SJCRH30 (cell line): ENCODE data around the gene ARPC2. TPM values are rescaled to one million over a fixed set of nuclear protein-coding genes. Genes with fewer than 3 reads are reported as not detected.
A peak's percentile ranks its signal among the peaks of the same experiment; 100 is the strongest.

Experiments used
- DNase-seq, 2 experiments: peaks; one replicate each; pipeline ENCODE4 v3.0.0-alpha.2; 2015 to 2020
- H3K27ac ChIP-seq: fragments of 250-450 bp; sonication (Bioruptor Pico); 2 replicates; pipeline ENCODE4 v1.5.1; 2020; ENCODE audit warnings: mild to moderate bottlenecking, moderate library complexity
- H3K27me3 ChIP-seq: fragments of 250-450 bp; sonication (Bioruptor Pico); 2 replicates; pipeline ENCODE4 v1.5.1; 2020; ENCODE audit warnings: mild to moderate bottlenecking, moderate library complexity
- H3K36me3 ChIP-seq: fragments of 250-450 bp; sonication (Bioruptor Pico); 2 replicates; pipeline ENCODE4 v1.5.1; 2020; ENCODE audit warnings: mild to moderate bottlenecking, moderate library complexity
- H3K4me1 ChIP-seq: fragments of 250-450 bp; sonication (Bioruptor Pico); 2 replicates; pipeline ENCODE4 v1.5.1; 2020; ENCODE audit warnings: mild to moderate bottlenecking, moderate library complexity
- H3K4me3 ChIP-seq: fragments of 250-450 bp; sonication (Bioruptor Pico); 2 replicates; pipeline ENCODE4 v1.5.1; 2020; ENCODE audit warnings: mild to moderate bottlenecking, moderate library complexity
- H3K9me3 ChIP-seq: fragments of 250-450 bp; sonication (Bioruptor Pico); replicated peaks from 2 replicates; pipeline ENCODE4 v1.5.1; 2020; ENCODE audit warnings: mild to moderate bottlenecking, moderate library complexity
- total RNA-seq: library from RNA; depleted of rRNA; stranded (reverse); fragments of >200 nt; shearing (Covaris generic); gene quantifications from 2 replicates; pipeline ENCODE4 v1.2.3, GENCODE V29; 2014

The ARPC2 gene
- total RNA-seq, 1 experiment from 2014 or later, result 150 TPM

DNA sequence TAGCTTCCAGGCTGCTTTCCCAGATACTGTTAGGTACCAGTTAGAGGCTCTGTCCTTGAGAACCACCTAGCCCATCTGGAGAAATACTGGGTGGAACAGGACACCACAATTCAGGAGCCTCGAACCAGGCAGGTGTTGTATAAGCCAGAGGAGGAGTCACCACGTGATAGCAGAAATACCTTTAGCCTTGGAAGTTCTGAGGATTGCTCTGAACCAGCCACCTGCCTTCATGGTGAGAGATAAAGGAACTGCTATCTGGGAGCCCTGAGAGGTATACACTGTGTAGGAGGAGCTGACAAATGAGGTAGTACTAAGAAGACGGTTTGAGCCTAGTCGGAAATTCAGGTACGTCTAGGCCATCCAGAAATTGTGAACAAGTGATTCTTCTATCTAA lies 36.2 kb downstream of the ARPC2 start:
- no peak overlapping the region for H3K4me3 ChIP-seq
- peaks cover 63% of the 10 kb centered on the region for H3K36me3 ChIP-seq
- H3K9me3 ChIP-seq, result no peaks in the 10 kb centered on the region
- no peaks in the 10 kb centered on the region for H3K27me3 ChIP-seq
- H3K27ac ChIP-seq, result no peak overlapping the region
- peaks cover 5% of the 10 kb centered on the region; the same call in 1 of the 2 replicates for H3K4me1 ChIP-seq
- DNase-seq, result no peak

DNA sequence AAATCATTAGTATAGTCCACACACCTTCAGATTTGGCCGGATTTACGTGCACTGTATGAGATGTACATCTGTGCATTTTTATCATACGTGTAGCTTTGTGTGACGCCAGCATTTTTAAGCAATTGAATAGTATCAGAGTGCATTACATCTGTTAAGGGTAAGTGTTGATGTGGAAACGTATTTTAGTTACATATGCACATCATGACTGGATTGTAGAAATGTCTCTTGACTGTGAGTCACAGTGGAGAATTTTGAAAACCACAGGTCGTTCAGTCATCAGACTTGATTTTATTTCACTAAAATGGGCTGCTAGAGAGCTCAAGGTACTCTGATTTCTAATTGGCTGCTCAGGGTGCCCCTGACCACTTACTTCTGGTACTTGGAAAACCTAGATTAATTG lies 38.5 kb downstream of the ARPC2 start:
- H3K4me3 ChIP-seq, result no peak overlapping the region
- H3K27me3 ChIP-seq, result no peaks in the 10 kb centered on the region
- H3K27ac ChIP-seq, result no peak overlapping the region
- H3K36me3 ChIP-seq, result peaks cover 42% of the 10 kb centered on the region
- peaks cover 7% of the 10 kb centered on the region for H3K4me1 ChIP-seq
- no peak for DNase-seq
- H3K9me3 ChIP-seq, result no peaks in the 10 kb centered on the region

DNA sequence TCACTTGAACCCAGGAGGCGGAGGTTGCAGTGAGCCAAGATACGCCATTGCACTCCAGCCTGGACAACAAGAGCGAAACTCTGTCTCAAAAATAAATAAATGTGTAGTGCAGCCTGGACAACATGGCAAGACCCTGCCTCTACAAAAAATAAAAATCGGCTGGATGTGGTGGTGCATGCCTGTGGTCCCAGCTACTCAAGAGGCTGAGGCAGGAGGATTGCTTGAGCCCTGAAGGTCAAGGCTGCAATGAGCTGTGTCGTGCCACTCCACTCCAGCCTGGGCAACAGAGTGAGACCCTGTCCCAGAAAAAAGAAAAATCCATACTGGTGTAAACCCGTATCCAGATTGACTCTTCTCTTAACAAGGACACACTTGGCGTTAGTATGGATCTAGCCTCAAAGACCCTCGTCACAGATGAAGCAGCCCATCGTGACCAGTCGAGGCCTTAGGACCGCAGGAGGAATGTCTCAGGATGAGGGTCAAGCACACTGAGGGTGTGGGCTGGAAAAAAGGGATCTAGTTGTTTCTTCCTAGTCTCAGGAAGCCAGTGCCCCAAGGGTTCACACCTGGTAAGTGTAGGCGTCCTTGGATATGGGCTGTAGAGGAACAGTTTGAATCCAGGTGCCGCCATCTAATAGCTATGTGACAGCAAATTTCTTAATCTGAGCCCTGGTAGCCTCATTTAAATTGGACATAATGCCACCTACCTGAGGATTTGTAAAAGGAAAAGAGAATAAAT lies 39.8 kb downstream of the ARPC2 start:
- Histone ChIP-seq H3K4me1 (peaks cover 18% of the 10 kb centered on the region), H3K36me3 (peaks cover 31% of the 10 kb centered on the region), H3K27ac (no peak overlapping the region), H3K4me3 (no peak overlapping the region), H3K27me3 (no peaks in the 10 kb centered on the region), H3K9me3 (no peaks in the 10 kb centered on the region)
- no peak for DNase-seq

DNA sequence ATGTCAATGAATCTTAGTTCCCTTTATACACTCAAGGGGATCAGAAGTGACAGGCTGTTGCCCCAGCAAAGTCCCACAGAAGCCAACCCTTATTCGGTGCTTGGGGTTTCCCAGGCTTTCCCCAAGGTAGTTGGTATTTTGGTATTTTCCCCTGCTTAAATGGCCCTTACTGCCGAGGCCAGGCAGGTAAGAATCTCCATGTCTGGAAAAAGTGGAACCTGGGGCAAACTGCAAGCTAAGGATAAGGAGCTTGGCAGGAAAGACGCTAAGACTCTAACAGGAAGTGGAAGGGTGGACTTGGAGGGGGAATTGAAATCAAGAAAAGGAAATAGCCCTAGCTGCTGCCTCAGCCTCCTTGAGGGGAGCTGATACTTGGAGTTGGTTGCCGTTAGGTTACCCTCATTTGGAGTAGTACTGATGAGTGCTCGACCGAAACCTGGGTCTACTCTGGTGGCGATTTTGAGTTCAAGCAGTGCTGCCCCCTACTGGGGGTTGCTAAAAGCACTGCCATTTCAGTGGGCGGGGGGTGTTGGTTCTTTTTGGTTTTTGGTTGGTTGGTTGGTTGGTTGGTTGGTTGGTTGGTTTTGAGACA lies 40.5 kb downstream of the ARPC2 start:
- no peaks in the 10 kb centered on the region for H3K9me3 ChIP-seq
- no peak overlapping the region for H3K4me3 ChIP-seq
- peak in 1 of 2 experiments; percentile 45 for DNase-seq
- no peak overlapping the region for H3K27ac ChIP-seq
- no peaks in the 10 kb centered on the region for H3K27me3 ChIP-seq
- H3K4me1 ChIP-seq, result peaks cover 21% of the 10 kb centered on the region
- H3K36me3 ChIP-seq, result peaks cover 26% of the 10 kb centered on the region

DNA sequence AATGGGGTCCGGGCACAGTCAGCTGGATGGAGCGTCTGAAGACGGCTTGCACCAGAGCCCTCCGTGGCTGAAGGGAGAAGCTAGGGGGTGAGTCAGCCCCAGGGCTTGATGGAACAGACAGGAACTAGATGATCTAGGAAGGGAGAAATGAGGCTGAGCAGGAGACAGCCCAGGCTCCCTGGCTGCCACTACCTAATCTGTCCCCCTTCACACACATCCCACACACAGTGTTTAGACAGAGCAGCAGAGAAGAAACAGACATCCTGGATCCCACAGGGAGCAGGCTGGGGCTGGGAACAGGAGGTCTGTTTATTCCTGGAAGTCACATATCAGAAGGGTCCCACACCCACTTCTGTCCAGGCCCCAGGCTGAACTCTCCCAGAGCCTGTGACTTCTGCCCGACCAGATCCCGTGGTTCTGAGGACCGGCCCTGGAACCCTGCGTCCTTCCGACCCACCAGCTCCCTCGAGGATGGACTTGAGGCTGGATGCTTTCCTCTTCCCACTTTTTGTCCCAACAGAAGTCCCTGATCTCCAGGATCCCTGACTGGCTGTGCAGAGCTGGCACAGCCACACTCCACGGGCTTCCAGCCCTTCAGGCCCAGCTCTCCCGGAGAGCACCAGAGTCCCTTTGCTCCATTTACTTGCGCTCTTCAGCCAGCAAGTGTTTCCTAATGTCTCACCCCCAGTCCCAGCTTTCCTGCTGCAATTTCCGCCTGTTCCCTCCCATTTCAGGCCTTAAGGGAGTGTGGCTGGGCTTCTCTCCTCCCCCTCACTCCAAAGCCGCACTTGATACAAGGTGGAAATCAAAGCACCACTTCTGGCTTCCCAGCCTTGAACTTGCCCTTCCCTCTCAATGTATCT lies 42.3 kb downstream of the ARPC2 start:
- no peak for DNase-seq

DNA sequence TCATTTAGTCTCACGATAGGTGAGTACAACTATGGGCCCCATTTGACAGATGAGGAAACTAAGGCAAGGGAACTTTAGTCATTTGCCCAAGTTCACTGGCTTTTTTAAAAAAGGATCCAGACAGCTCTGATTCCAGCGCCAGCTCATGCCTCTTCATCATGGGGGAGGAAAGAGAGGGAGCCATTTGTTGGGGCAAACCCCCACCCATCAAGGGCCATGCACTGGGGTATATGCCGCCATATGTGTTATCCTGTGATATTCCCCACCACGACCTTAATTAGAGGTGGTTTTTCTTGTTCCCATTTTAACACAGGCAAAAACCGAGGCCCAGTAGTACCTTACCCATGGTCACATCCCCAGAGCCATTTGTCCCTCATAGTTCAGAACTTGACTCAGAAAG lies 43.2 kb downstream of the ARPC2 start:
- Histone ChIP-seq H3K9me3 (no peaks in the 10 kb centered on the region), H3K4me3 (no peak overlapping the region), H3K27ac (no peak overlapping the region), H3K4me1 (peaks cover 18% of the 10 kb centered on the region; the same call in 1 of the 2 replicates), H3K27me3 (no peaks in the 10 kb centered on the region), H3K36me3 (peaks cover 14% of the 10 kb centered on the region)
- DNase-seq, result no peak

More for the DNA sequence above, 42.3 kb downstream of the ARPC2 start:
- Histone ChIP-seq H3K4me1 (peaks cover 18% of the 10 kb centered on the region; the same call in 1 of the 2 replicates), H3K4me3 (no peak overlapping the region), H3K9me3 (no peaks in the 10 kb centered on the region), H3K27ac (no peak overlapping the region), H3K27me3 (no peaks in the 10 kb centered on the region), H3K36me3 (peaks cover 17% of the 10 kb centered on the region)

DNA sequence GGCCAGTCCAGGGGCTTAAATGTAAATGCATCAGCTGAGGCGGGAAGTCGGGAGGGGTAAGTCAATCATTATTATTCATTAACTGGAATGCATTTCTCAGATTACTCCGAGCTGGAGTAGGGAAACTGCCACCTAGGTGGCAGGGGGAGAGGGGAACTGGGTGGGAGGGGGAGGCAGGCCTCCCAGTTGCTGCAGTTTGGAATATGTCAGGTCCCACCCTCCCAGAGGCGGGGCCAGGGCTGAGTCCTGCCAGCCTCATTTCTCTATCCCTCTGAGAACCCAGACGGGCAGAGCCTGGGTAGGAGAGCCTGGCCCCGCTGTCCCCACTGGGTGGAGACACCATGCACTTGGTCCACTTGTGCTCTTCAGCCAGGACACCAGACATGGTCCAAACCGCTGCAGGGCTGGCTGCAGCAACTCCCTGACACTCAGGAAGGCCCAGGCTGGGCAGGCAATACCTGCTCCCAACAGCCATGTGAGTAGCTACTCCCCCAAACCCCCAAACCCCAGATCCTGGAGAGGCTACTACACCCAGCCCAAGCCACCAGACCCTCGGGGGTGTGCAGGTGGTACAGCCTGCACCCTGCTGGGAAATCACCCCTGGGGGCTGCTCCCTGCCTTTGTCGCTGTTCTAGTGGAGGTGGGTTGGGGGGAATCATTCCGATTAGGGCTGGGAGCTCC lies 43.9 kb downstream of the ARPC2 start, which contains the start of gene GPBAR1:
Gene GPBAR1 (plus strand): TSS at position 274 of the 681 bp plus-strand sequence. CDS start 1,710 bp downstream, outside the sequence.
- Histone ChIP-seq H3K9me3 (no peaks in the 10 kb centered on the region), H3K27ac (peak within 1 kb of the TSS; percentile 30; the same call in 1 of the 2 replicates), H3K27me3 (no peaks in the 10 kb centered on the region), H3K36me3 (peaks cover 7% of the 10 kb centered on the region), H3K4me3 (no peak within 1 kb of the TSS), H3K4me1 (peaks cover 18% of the 10 kb centered on the region; the same call in 1 of the 2 replicates)
- peak in 1 of 2 experiments; percentile 47 for DNase-seq

DNA sequence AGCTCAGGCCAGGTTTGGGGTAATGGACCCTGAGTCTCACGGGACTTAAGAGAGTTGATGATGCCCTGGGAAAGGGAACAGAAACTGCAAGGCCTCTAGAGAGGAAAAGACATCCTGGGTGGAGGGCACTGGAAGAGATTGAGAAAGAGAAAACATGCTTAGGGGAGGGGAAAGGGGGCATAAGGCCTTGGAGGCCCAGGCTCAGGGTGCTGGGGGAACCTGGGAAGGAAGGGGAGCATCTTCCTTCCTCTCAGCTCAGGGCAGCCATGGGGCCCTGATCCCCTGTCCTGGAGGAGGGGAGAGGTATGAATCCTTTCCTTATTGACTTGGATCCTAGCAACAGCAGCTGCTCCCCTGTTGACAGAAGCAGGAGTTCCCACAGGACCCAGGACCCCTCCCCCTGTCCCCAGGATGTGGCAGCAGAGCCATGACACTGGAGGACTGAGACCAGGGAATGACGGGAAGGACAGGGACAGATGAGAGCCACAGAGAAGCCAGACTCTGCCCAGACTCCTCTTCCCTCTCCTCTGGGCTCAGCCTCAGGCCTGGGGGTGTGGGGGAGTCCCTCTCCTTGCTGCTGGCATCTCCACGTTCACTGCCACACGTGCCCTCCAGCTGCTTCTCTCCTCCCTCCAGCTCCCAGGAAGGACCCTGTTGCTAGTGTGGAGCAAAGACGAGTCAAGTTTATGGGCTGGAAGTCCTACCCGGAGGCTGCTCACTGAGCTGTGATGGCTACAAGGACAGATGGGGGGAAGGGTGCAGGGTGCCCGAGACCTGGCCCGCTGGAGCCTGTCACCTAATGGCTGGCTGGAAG lies 44.6 kb downstream of the ARPC2 start:
- Histone ChIP-seq H3K4me3 (no peak overlapping the region), H3K27ac (peak overlapping the region; percentile 30; the same call in 1 of the 2 replicates), H3K27me3 (no peaks in the 10 kb centered on the region), H3K36me3 (peaks cover 3% of the 10 kb centered on the region), H3K4me1 (peaks cover 18% of the 10 kb centered on the region; the same call in 1 of the 2 replicates), H3K9me3 (no peaks in the 10 kb centered on the region)
- DNase-seq, result peak; percentile 55 to 70

DNA sequence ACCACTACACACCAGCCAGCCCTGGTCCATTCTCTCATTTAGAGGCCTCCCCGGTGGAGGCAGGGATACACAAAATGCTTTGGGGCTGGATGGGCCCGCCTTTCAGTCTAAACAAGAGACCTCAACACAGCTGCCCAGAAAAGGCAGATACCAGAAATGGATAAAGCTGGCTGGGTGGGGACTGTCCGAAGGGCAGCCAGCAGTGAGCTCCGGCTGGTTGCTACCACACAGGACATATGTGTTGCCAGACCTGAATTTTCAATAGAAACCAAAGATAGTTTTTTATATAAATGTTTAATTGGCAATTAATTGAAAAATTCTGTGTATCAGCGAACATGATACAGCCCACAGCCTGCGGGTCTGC lies 45.2 kb downstream of the ARPC2 start:
- H3K27ac ChIP-seq, result peak overlapping the region; percentile 30; the same call in 1 of the 2 replicates
- no peaks in the 10 kb centered on the region for H3K27me3 ChIP-seq
- peaks cover 18% of the 10 kb centered on the region; the same call in 1 of the 2 replicates for H3K4me1 ChIP-seq
- H3K9me3 ChIP-seq, result no peaks in the 10 kb centered on the region
- H3K36me3 ChIP-seq, result peaks cover 6% of the 10 kb centered on the region
- H3K4me3 ChIP-seq, result no peak overlapping the region
- DNase-seq, result peak in 1 of 2 experiments; percentile 40

DNA sequence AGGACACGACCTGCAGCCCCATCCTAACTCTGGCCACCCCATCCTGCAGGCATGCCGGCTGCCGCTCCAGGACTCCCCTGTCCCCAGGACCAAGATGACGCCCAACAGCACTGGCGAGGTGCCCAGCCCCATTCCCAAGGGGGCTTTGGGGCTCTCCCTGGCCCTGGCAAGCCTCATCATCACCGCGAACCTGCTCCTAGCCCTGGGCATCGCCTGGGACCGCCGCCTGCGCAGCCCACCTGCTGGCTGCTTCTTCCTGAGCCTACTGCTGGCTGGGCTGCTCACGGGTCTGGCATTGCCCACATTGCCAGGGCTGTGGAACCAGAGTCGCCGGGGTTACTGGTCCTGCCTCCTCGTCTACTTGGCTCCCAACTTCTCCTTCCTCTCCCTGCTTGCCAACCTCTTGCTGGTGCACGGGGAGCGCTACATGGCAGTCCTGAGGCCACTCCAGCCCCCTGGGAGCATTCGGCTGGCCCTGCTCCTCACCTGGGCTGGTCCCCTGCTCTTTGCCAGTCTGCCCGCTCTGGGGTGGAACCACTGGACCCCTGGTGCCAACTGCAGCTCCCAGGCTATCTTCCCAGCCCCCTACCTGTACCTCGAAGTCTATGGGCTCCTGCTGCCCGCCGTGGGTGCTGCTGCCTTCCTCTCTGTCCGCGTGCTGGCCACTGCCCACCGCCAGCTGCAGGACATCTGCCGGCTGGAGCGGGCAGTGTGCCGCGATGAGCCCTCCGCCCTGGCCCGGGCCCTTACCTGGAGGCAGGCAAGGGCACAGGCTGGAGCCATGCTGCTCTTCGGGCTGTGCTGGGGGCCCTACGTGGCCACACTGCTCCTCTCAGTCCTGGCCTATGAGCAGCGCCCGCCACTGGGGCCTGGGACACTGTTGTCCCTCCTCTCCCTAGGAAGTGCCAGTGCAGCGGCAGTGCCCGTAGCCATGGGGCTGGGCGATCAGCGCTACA lies 45.9 kb downstream of the ARPC2 start:
- Histone ChIP-seq H3K4me1 (peaks cover 18% of the 10 kb centered on the region; the same call in 1 of the 2 replicates), H3K9me3 (no peaks in the 10 kb centered on the region), H3K4me3 (no peak overlapping the region), H3K36me3 (peaks cover 6% of the 10 kb centered on the region), H3K27me3 (no peaks in the 10 kb centered on the region), H3K27ac (no peak overlapping the region)
- DNase-seq, result no peak

DNA sequence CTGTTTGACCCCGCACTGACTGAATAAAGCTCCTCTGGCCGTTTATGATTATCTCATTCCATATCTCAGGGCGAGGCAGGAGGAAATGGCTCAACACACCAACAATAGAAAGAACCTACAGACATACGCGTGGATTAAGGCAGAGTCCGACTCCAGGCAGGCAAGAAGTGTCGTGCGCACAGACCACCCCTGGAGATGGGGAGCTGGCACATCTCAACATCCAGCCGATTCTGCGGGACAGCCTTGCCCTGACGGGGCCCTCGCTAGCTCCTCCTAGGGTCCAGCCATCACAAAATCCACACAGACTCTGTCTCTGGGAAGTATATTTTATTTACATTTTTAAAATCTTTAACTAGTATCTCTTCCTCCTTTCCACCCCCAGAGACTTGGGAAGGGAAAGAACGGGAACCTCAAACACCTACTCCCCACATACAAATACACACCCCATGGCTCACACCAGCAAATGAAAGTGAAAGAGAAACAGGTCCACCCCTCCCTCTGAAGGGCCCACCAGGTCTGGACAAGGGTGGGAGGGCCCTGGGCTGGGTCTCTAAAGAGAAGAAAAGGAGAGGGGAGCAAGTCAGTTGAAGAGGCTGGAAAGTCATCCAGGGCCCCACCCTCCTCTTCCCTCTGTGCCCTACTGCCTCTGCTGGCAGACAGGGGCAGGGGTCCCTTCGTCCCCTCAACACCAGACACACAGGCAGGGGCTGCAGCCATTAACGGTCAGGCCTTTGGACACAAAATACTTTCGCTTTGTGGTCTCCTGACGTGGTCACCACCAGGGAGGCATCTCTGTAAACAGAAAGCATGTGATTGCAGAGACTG lies 47.0 kb downstream of the ARPC2 start:
- no peak overlapping the region for H3K27ac ChIP-seq
- H3K4me1 ChIP-seq, result peaks cover 18% of the 10 kb centered on the region; the same call in 1 of the 2 replicates
- H3K4me3 ChIP-seq, result no peak overlapping the region
- DNase-seq, result no peak
- peaks cover 6% of the 10 kb centered on the region for H3K36me3 ChIP-seq
- no peaks in the 10 kb centered on the region for H3K27me3 ChIP-seq
- H3K9me3 ChIP-seq, result no peaks in the 10 kb centered on the region
